HEK293 (cell line): ENCODE measurements around the gene FDXR.

Experiments
- CTCF ChIP-seq: fragments of 450-650 bp; formaldehyde crosslinking; IDR thresholded peaks from 2 replicates; pipeline ENCODE4 v1.5.1; 2016; ENCODE audit warnings: missing biosample characterization, missing genetic modification characterization
- YY1 ChIP-seq: fragments of 450-650 bp; formaldehyde crosslinking; IDR thresholded peaks from 2 replicates; pipeline ENCODE4 v1.5.1; 2018; ENCODE audit warnings: missing biosample characterization, missing genetic modification characterization
- ZBTB7A ChIP-seq: fragments of 450-650 bp; formaldehyde crosslinking; IDR thresholded peaks from 2 replicates; pipeline ENCODE4 v1.5.1; 2016; ENCODE audit warnings: low read depth, missing biosample characterization, missing genetic modification characterization
- ZNF274 ChIP-seq, 2 experiments: fragments of 200-500 bp in 1 of 2; fragments of 450-650 bp in 1 of 2; sonication (Bioruptor generic) in 1 of 2; formaldehyde crosslinking in 1 of 2; IDR thresholded peaks; 2 replicates each; pipeline versions ENCODE4 v1.5.1 to v1.6.1; 2014 to 2016; ENCODE audit warnings: borderline replicate concordance in 1 of 2, inconsistent platforms in 1 of 2, low read length in 1 of 2, missing biosample characterization in 1 of 2, missing genetic modification characterization in 1 of 2
- ZNF830 ChIP-seq: fragments of 450-650 bp; IDR thresholded peaks from 2 replicates; pipeline ENCODE4 v1.5.0; 2018; ENCODE audit warnings: missing biosample characterization, missing genetic modification characterization, low read depth, mild to moderate bottlenecking, moderate library complexity
- TF ChIP-seq, protein P1 (sequence below): fragments of 450-650 bp; formaldehyde crosslinking; IDR thresholded peaks from 2 replicates; pipeline ENCODE4 v1.5.1; 2017; ENCODE audit warnings: missing biosample characterization, mild to moderate bottlenecking, missing genetic modification characterization, moderate library complexity

DNA sequence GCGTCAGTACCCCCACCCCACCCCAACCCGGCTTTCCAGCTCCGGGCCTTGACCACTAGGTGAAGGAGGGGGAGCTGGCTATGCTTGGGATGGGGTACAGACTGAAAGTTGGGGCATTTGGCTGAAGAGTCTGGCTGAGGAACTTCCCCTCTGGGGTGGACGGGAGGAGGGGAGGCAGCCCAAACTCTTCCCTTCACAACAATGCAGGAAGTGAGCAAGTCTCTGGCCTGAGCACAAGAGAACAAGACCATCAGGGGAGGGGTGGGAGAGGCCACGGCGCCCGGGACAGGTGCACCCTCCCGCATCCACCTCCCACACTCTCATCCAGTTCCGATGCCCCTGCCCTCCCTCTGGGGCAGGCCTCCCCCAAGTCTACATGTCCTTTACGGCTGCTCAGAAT is 44.6 kb upstream of the FDXR start:
- TF ChIP-seq ZNF274 (IDR thresholded peaks at IDR 0.05; ENCODE audit: low read length), result no peak
- TF ChIP-seq ZNF274 (tag by site-specific recombination; IDR thresholded peaks at IDR 0.05; ENCODE audit: borderline replicate concordance), result no peak
- TF ChIP-seq ZBTB7A (tag by site-specific recombination), result no peak
- TF ChIP-seq CTCF (tag by site-specific recombination), result no peak
- TF ChIP-seq YY1 (tag by site-specific recombination), result no peak
- no peak for TF ChIP-seq ZNF830 (tag by site-specific recombination)
- TF ChIP-seq, protein P1, sequence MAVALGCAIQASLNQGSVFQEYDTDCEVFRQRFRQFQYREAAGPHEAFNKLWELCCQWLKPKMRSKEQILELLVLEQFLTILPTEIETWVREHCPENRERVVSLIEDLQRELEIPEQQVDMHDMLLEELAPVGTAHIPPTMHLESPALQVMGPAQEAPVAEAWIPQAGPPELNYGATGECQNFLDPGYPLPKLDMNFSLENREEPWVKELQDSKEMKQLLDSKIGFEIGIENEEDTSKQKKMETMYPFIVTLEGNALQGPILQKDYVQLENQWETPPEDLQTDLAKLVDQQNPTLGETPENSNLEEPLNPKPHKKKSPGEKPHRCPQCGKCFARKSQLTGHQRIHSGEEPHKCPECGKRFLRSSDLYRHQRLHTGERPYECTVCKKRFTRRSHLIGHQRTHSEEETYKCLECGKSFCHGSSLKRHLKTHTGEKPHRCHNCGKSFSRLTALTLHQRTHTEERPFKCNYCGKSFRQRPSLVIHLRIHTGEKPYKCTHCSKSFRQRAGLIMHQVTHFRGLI (tag by site-specific recombination), result no peak
